Adrenal gland (tissue), 12 donors: ENCODE measurements around the gene PTPRE. TPM values are rescaled to one million over a fixed set of nuclear protein-coding genes. Genes with fewer than 3 reads are reported as not detected.

Experiments used
- DNase-seq, 7 donors: peaks; one replicate each; pipeline ENCODE4 v3.0.0-alpha.2; 2019 to 2020
- H3K27ac ChIP-seq, 5 donors: fragments of 200-600 bp; sonication (generic) in 4 of 5; 1 replicate in 3 of 5; 2 replicates in 2 of 5; pipeline versions ENCODE4 v1.5.1 to v1.8.0; 2016 to 2020; ENCODE audit warnings: mild to moderate bottlenecking in 1 of 5
- H3K27me3 ChIP-seq: fragments of 200-600 bp; 2 replicates; pipeline ENCODE4 v1.8.0; 2021
- H3K36me3 ChIP-seq, 2 donors: fragments of 200-600 bp; replicated peaks in 1 of 2; 1 replicate in 1 of 2; 2 replicates in 1 of 2; pipeline versions ENCODE4 v1.5.1 to v1.8.0; 2018 to 2022
- H3K4me1 ChIP-seq, 2 donors: fragments of 200-600 bp; replicated peaks in 1 of 2; 1 replicate in 1 of 2; 2 replicates in 1 of 2; pipeline versions ENCODE4 v1.5.1 to v1.8.0; 2018 to 2021
- H3K4me3 ChIP-seq, 4 donors: fragments of 200-600 bp; sonication (generic) in 3 of 4; one replicate each; pipeline ENCODE4 v1.5.1; 2016 to 2018
- H3K9me3 ChIP-seq, 3 donors: fragments of 200-600 bp; sonication (generic) in 1 of 3; replicated peaks in 1 of 3; 1 replicate in 2 of 3; 2 replicates in 1 of 3; pipeline versions ENCODE4 v1.5.1 to v1.8.0; 2016 to 2021
- POLR2A ChIP-seq, 2 donors: fragments of 450-650 bp; IDR thresholded peaks; one replicate each; pipeline ENCODE4 v1.6.1; 2017; ENCODE audit warnings: antibody characterized with exemption in 2 of 2, mild to moderate bottlenecking in 2 of 2, moderate library complexity in 1 of 2
- WGBS, 4 donors: extraction: QIAGEN DNeasy Blood & Tissue Kit in 2 of 4; methylation state at CpG; one replicate each; pipeline versions ENCODE4 v1.1.5 to v1.1.7; 2013 to 2017; 5-methylcytosine and 5-hydroxymethylcytosine counted together
- intact Hi-C, 2 donors: fragments of 100-400 bp; cut with DNase I; formaldehyde crosslinking; loops; one replicate each; pipeline versions ENCODE4 v1.14.1 to v1.15.0; 2022 to 2023
- polyA plus RNA-seq, 3 donors: library from polyadenylated mRNA; stranded (reverse); fragments of 200-250 nt in 2 of 3; fragments of 350-450 nt in 1 of 3; fragmentation: Illumina TruSeq in 1 of 3; extraction: RNeasy Lipid Tissue Mini Kit (QIAGEN cat#74804) in 1 of 3; gene quantifications; one replicate each; pipeline ENCODE4 v1.2.3, GENCODE V29; 2013 to 2014
- total RNA-seq, 9 donors: library from RNA; depleted of rRNA in 4 of 9; stranded (reverse); fragments of >200 nt in 4 of 9; fragments of 120-200 nt in 1 of 9; fragmentation: NEBNext Ultra II Directional in 1 of 9; extraction: Animal tissue kit (Norgen Biotek cat#: 25700) in 1 of 9; gene quantifications; one replicate each; pipeline versions ENCODE4 v1.1.0 to v1.2.4, GENCODE V29; 2013 to 2023
- TF ChIP-seq, protein P1 (sequence below), 6 experiments: fragments of 450-650 bp in 4 of 6; fragments of 200-600 bp in 2 of 6; sonication (generic) in 1 of 6; IDR thresholded peaks; 1 replicate in 5 of 6; 2 replicates in 1 of 6; pipeline versions ENCODE4 v1.5.1 to v1.8.0; 2016 to 2021; ENCODE audit warnings: antibody characterized with exemption in 6 of 6, mild to moderate bottlenecking in 2 of 6, moderate library complexity in 1 of 6
- donor health status: healthy with polysubstance abuse.
- donor health status: Bipolar disorder and iron deficiency.
- donor health status: DM: yes; HTN: yes; CAD: no.
- donor health status: DM: no; HTN: no; CAD: no.
- donor health status: DM: no; HTN: no; CAD: no.
- donor health status: DM: yes; HTN: yes; CAD: no.

The PTPRE gene
- total and polyA plus RNA-seq, 12 donors: 7.6 to 52.8 (median 41.0) TPM

DNA sequence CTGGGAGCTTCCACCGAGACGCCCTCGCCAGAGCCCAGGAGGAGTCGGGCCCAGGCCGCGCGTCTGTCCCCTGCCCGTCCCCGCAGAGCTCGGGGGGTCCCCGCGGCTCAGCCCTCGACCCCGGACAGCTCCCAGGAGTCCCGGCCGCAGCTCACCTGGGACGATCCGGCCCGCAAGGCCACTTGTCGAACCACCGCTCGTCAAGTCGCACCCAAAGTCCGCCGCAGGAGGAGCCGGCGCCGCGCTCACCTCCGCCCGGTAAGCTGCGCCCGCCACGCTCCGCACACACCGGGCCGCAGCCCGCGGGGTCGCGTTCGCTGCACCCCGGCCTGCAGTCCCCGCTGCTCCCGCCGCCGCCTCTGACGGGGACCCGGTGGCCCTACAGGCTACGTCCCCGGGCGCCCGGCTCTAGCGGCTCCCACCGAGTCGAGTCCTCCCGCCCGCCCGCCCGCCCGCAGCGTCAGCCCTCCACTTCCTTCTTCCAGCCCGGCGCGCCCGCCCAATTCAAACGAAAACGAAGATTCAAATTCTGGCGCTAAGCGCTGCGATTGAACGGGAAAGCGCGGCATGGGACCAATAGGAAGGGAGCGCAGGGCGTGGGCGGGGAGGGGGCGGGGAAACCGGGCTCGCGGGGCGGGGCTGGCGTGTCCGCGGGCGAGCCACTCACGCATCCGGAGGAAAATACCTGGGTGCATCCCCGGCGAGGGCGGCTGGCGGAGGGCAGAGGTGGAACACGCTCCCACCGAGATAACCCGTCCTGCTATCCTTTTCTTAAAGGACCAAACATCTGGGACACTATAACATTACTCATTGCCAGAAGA, 219.3 kb downstream of the PTPRE start, which contains the start of gene MKI67:
Gene MKI67 (minus strand): TSS at position 480 of the 821 bp plus-strand sequence. CDS start 756 bp downstream, outside the sequence.
- intact Hi-C loops: no loop called here
- no peaks in the 10 kb centered on the region for H3K36me3 ChIP-seq
- no peak within 1 kb of the TSS for H3K27ac ChIP-seq
- DNase-seq: peak; percentile 75 to 89 (median 81)
- 0 to 2% (median 1%) methylated on average over 17 to 95 of the region's 95 CpGs for WGBS, 4 donors
- H3K27me3 ChIP-seq: peaks cover 23% of the 10 kb centered on the region
- peak within 1 kb of the TSS in 2 of 4 donors; percentile 43 to 59 for H3K4me3 ChIP-seq
- no peaks in the 10 kb centered on the region for H3K9me3 ChIP-seq
- TF ChIP-seq, protein P1, sequence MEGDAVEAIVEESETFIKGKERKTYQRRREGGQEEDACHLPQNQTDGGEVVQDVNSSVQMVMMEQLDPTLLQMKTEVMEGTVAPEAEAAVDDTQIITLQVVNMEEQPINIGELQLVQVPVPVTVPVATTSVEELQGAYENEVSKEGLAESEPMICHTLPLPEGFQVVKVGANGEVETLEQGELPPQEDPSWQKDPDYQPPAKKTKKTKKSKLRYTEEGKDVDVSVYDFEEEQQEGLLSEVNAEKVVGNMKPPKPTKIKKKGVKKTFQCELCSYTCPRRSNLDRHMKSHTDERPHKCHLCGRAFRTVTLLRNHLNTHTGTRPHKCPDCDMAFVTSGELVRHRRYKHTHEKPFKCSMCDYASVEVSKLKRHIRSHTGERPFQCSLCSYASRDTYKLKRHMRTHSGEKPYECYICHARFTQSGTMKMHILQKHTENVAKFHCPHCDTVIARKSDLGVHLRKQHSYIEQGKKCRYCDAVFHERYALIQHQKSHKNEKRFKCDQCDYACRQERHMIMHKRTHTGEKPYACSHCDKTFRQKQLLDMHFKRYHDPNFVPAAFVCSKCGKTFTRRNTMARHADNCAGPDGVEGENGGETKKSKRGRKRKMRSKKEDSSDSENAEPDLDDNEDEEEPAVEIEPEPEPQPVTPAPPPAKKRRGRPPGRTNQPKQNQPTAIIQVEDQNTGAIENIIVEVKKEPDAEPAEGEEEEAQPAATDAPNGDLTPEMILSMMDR (IDR thresholded peaks at IDR 0.05): no peak
- TF ChIP-seq POLR2A (IDR thresholded peaks at IDR 0.05): no peak
- peaks cover 0 to 7% of the 10 kb centered on the region in 2 donors for H3K4me1 ChIP-seq

- TF ChIP-seq, protein P1 (IDR thresholded peaks at IDR 0.05): no peak
- no peak for TF ChIP-seq POLR2A (IDR thresholded peaks at IDR 0.05)
- Histone ChIP-seq H3K9me3 (no peaks in the 10 kb centered on the region), H3K36me3 (no peaks in the 10 kb centered on the region), H3K4me1 (peaks cover 0 to 7% of the 10 kb centered on the region in 2 donors), H3K27me3 (peaks cover 3% of the 10 kb centered on the region), H3K4me3 (no peak overlapping the region), H3K27ac (no peak overlapping the region)
- intact Hi-C loops: no loop called here
- no peak for DNase-seq
- WGBS, 4 donors: 80 to 90% (median 86%) methylated on average over 8 of the region's 8 CpGs
These were observed 221.7 kb downstream of the PTPRE start for GRCh38 chr10:128128582-128128981.

- Histone ChIP-seq H3K4me3 (no peak overlapping the region), H3K9me3 (no peaks in the 10 kb centered on the region), H3K27me3 (no peaks in the 10 kb centered on the region), H3K4me1 (peaks cover 0 to 7% of the 10 kb centered on the region in 2 donors), H3K36me3 (no peaks in the 10 kb centered on the region), H3K27ac (no peak overlapping the region)
- WGBS, 4 donors: 69 to 87% (median 77%) methylated on average over 1 of the region's 1 CpG
- no peak for DNase-seq
- TF ChIP-seq, protein P1 (IDR thresholded peaks at IDR 0.05): no peak
- no peak for TF ChIP-seq POLR2A (IDR thresholded peaks at IDR 0.05)
- intact Hi-C loops: no loop called here
These were observed 223.1 kb downstream of the PTPRE start for GRCh38 chr10:128130051-128130450.

Other genes with a start within 250 kb of the PTPRE start
- not detected for gene FOXI2, start 169.9 kb upstream of the PTPRE start, total RNA-seq
- gene FOXI2, start 169.9 kb upstream of the PTPRE start, polyA plus RNA-seq: under 1 TPM in 1 of 3 donors, not detected in 2; 0.03 TPM
- under 1 TPM in 3 of 9 donors, not detected in 6; 0.29 to 0.61 (median 0.39) TPM for gene CLRN3, start 14.2 kb upstream of the PTPRE start, total RNA-seq
- gene CLRN3, start 14.2 kb upstream of the PTPRE start, polyA plus RNA-seq: not detected
- gene MKI67, start 219.3 kb downstream of the PTPRE start, total RNA-seq: 10 to 100 TPM in 1 of 9 donors, 1 to 10 TPM in 8; 1.5 to 16.8 (median 4.0) TPM
- gene MKI67, start 219.3 kb downstream of the PTPRE start, polyA plus RNA-seq: 1 to 10 TPM in 1 of 3 donors, under 1 TPM in 2; 0.30 to 2.4 (median 0.40) TPM